Liver (tissue), 9 donors: ENCODE measurements around the gene ALKBH2. TPM values are rescaled to one million over a fixed set of nuclear protein-coding genes. Genes with fewer than 3 reads are reported as not detected.

ENCODE experiments used
- DNase-seq: peaks from one replicate; pipeline ENCODE4 v3.0.0-alpha.2; 2017; ENCODE audit warnings: low spot score
- H3K27ac ChIP-seq, 2 donors: one replicate each; pipeline ENCODE4 v1.7.0; 2013; ENCODE audit warnings: inconsistent platforms in 2 of 2, low read length in 2 of 2, control low read depth in 1 of 2, low read depth in 1 of 2, mild to moderate bottlenecking in 1 of 2
- H3K27me3 ChIP-seq, 4 donors: one replicate each; pipeline versions ENCODE4 v1.6.1 to v1.7.0; 2013; ENCODE audit warnings: low read length in 3 of 4, inconsistent platforms in 1 of 4, mild to moderate bottlenecking in 1 of 4, moderate library complexity in 1 of 4; ENCODE audit not compliant: control insufficient read depth in 4 of 4, insufficient read depth in 4 of 4
- H3K36me3 ChIP-seq, 4 donors: one replicate each; pipeline versions ENCODE4 v1.6.1 to v1.7.0; 2013; ENCODE audit warnings: low read length in 3 of 4, mild to moderate bottlenecking in 3 of 4, low read depth in 1 of 4, moderate library complexity in 1 of 4; ENCODE audit not compliant: control insufficient read depth in 4 of 4, insufficient read depth in 3 of 4
- H3K4me1 ChIP-seq, 4 donors: one replicate each; pipeline versions ENCODE4 v1.6.1 to v1.7.0; 2013; ENCODE audit warnings: low read length in 3 of 4, mild to moderate bottlenecking in 3 of 4, moderate library complexity in 1 of 4; ENCODE audit not compliant: control insufficient read depth in 4 of 4, insufficient read depth in 4 of 4
- H3K4me3 ChIP-seq, 3 donors: one replicate each; pipeline versions ENCODE4 v1.6.1 to v1.7.0; 2013; ENCODE audit warnings: low read length in 3 of 3, control low read depth in 1 of 3, low read depth in 1 of 3, mild to moderate bottlenecking in 1 of 3
- H3K9ac ChIP-seq, 2 donors: one replicate each; pipeline ENCODE4 v1.7.0; 2013; ENCODE audit warnings: low read length in 2 of 2, mild to moderate bottlenecking in 2 of 2, moderate library complexity in 2 of 2, control low read depth in 1 of 2, low read depth in 1 of 2
- H3K9me3 ChIP-seq, 4 donors: one replicate each; pipeline versions ENCODE4 v1.6.1 to v1.7.0; 2013; ENCODE audit warnings: low read length in 3 of 4; ENCODE audit not compliant: control insufficient read depth in 4 of 4
- EGR1 ChIP-seq, 2 donors: IDR thresholded peaks; 2 replicates each; pipeline ENCODE4 v1.6.1; 2016 to 2018; ENCODE audit warnings: antibody characterized with exemption in 2 of 2, low read depth in 2 of 2
- FOXA1 ChIP-seq: IDR thresholded peaks from 2 replicates; pipeline ENCODE4 v1.6.1; 2016; ENCODE audit warnings: antibody characterized with exemption
- FOXA2 ChIP-seq: IDR thresholded peaks from 2 replicates; pipeline ENCODE4 v1.6.1; 2016; ENCODE audit warnings: antibody characterized with exemption
- GABPA ChIP-seq, 2 donors: IDR thresholded peaks in 1 of 2; conservative IDR thresholded peaks in 1 of 2; 2 replicates each; pipeline ENCODE4 v1.6.1; 2016; ENCODE audit warnings: antibody characterized with exemption in 2 of 2, mild to moderate bottlenecking in 1 of 2, moderate library complexity in 1 of 2
- HNF4A ChIP-seq, 2 donors: conservative IDR thresholded peaks; 2 replicates each; pipeline ENCODE4 v1.6.1; 2016; ENCODE audit warnings: antibody characterized with exemption in 2 of 2, mild to moderate bottlenecking in 2 of 2
- HNF4G ChIP-seq: IDR thresholded peaks from 2 replicates; pipeline ENCODE4 v1.6.1; 2016; ENCODE audit warnings: antibody characterized with exemption
- JUND ChIP-seq, 2 donors: IDR thresholded peaks; 2 replicates each; pipeline ENCODE4 v1.6.1; 2016; ENCODE audit warnings: antibody characterized with exemption in 2 of 2
- NR2F2 ChIP-seq: IDR thresholded peaks from 2 replicates; pipeline ENCODE4 v1.6.1; 2016; ENCODE audit warnings: antibody characterized with exemption
- SP1 ChIP-seq: IDR thresholded peaks from 2 replicates; pipeline ENCODE4 v1.6.1; 2018; ENCODE audit warnings: antibody characterized with exemption, mild to moderate bottlenecking
- TAF1 ChIP-seq: conservative IDR thresholded peaks from 2 replicates; pipeline ENCODE4 v1.6.1; 2016; ENCODE audit warnings: antibody characterized with exemption, mild to moderate bottlenecking
- YY1 ChIP-seq: IDR thresholded peaks from 2 replicates; pipeline ENCODE4 v1.6.1; 2016; ENCODE audit warnings: antibody characterized with exemption, mild to moderate bottlenecking
- WGBS: extraction: QIAGEN DNeasy Blood & Tissue Kit; methylation state at CpG from one replicate; pipeline ENCODE4 v1.1.7; 2013; 5-methylcytosine and 5-hydroxymethylcytosine counted together
- polyA plus RNA-seq, 2 donors: library from polyadenylated mRNA; stranded (reverse) in 1 of 2; unstranded in 1 of 2; fragments of 200-250 nt in 1 of 2; fragments of >200 nt in 1 of 2; fragmentation: Nextera tagmentation in 1 of 2; extraction: Ambion mirVana in 1 of 2; gene quantifications; one replicate each; pipeline versions ENCODE4 v1.2.1 to v1.2.3, GENCODE V29; 2013 to 2015
- total RNA-seq, 2 donors: library from RNA; depleted of rRNA; stranded (reverse); fragments of >200 nt; gene quantifications; one replicate each; pipeline ENCODE4 v1.2.3, GENCODE V29; 2014
- TF ChIP-seq, protein P1 (sequence below): IDR thresholded peaks from 2 replicates; pipeline ENCODE4 v1.6.1; 2016; ENCODE audit warnings: antibody characterized with exemption
- TF ChIP-seq, protein P2 (sequence below): fragments of 150-350 bp; IDR thresholded peaks from 2 replicates; pipeline ENCODE4 v1.5.1; 2017; ENCODE audit warnings: improper control_type of control experiment, low read depth, low read length; ENCODE audit not compliant: missing input control
- TF ChIP-seq, protein P3 (sequence below): IDR thresholded peaks from 2 replicates; pipeline ENCODE4 v1.6.1; 2016; ENCODE audit warnings: antibody characterized with exemption
- TF ChIP-seq, protein P4 (sequence below): IDR thresholded peaks from 2 replicates; pipeline ENCODE4 v1.6.1; 2016; ENCODE audit warnings: antibody characterized with exemption
- TF ChIP-seq, protein P5 (sequence below): IDR thresholded peaks from 2 replicates; pipeline ENCODE4 v1.6.1; 2016; ENCODE audit warnings: antibody characterized with exemption, mild to moderate bottlenecking
- donor health status: healthy.
- donor health status: healthy.
- donor health status: healthy.
- donor health status: healthy.
- donor health status: healthy.

The ALKBH2 gene
- total and polyA plus RNA-seq, 4 donors: 6.8 to 24.7 (median 19.9) TPM

DNA sequence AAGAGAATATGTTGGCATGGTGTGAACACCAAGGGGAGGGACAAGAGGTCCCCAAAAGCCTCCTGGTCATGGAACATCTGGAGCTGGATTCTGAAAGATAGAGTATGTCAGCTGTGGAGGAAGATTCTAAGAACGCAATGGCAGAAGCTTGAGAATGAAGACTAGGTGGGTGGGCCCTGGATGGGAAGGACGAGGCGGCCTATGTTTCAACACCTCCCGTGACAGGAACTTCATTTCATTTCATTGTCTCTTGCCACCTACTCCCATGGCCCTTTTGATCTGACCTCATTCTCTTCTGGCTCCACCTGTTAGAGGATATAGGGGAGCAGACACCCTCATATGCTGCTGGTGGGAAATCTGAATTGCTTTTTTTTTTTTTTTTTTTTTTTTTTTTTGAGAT, 7.5 kb upstream of the ALKBH2 start:
- Histone ChIP-seq H3K27ac (no peak overlapping the region), H3K27me3 (no peaks in the 10 kb centered on the region), H3K36me3 (peaks cover 1 to 26% (median 13%) of the 10 kb centered on the region in 4 donors), H3K9ac (no peak overlapping the region), H3K4me1 (peaks cover 5 to 24% (median 18%) of the 10 kb centered on the region in 4 donors), H3K4me3 (no peak overlapping the region), H3K9me3 (no peaks in the 10 kb centered on the region)
- no peak for DNase-seq
- TF ChIP-seq TAF1: no peak
- TF ChIP-seq, protein P1, sequence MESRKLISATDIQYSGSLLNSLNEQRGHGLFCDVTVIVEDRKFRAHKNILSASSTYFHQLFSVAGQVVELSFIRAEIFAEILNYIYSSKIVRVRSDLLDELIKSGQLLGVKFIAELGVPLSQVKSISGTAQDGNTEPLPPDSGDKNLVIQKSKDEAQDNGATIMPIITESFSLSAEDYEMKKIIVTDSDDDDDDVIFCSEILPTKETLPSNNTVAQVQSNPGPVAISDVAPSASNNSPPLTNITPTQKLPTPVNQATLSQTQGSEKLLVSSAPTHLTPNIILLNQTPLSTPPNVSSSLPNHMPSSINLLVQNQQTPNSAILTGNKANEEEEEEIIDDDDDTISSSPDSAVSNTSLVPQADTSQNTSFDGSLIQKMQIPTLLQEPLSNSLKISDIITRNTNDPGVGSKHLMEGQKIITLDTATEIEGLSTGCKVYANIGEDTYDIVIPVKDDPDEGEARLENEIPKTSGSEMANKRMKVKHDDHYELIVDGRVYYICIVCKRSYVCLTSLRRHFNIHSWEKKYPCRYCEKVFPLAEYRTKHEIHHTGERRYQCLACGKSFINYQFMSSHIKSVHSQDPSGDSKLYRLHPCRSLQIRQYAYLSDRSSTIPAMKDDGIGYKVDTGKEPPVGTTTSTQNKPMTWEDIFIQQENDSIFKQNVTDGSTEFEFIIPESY: no peak
- no peak for TF ChIP-seq HNF4A (conservative IDR thresholded peaks at IDR 0.05)
- 93% methylated on average over 4 of the region's 4 CpGs for WGBS

DNA sequence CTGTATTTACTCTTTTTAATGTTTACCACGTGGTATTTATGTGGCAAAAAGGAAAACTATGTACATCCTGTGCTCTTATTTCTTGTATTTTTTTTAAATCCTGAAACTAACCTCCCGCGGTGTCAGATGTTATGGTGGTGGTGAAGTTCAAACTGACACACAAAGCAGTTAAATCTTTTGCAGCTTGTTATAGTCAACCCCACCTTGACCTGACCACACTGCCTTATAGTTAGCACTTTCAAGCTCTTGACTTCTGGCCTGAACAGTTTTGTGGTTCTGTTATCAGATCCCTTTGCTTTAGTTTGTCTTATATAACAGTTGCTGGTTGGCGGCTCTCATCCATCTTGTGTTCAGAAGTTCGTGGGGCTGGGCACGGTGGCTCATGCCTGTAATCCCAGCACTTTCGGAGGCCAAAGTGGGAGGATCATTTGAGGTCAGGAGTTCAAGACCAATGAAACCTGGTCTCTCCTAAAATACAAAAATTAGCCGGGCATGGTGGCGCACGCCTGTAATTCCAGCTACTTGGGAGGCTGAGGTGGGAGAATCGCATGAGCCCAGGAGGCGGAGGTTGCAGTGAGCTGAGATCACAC, 6.3 kb upstream of the ALKBH2 start:
- peaks cover 5 to 24% (median 18%) of the 10 kb centered on the region in 4 donors for H3K4me1 ChIP-seq
- H3K9ac ChIP-seq: peak overlapping the region in 1 of 2 donors; percentile 63
- no peak for DNase-seq
- no peaks in the 10 kb centered on the region for H3K27me3 ChIP-seq
- no peak overlapping the region for H3K27ac ChIP-seq
- TF ChIP-seq SP1 (no peak), YY1 (no peak), NR2F2 (no peak), FOXA1 (no peak), HNF4A (conservative IDR thresholded peaks at IDR 0.05) (no peak), HNF4G (no peak), EGR1 (IDR thresholded peaks at IDR 0.05; ENCODE audit: low read depth in 2 of 2) (no peak), JUND (IDR thresholded peaks at IDR 0.05) (no peak), TAF1 (no peak), GABPA (IDR thresholded peaks at IDR 0.05 in 1 of 2, conservative IDR thresholded peaks at IDR 0.05 in 1 of 2) (no peak), FOXA2 (no peak)
- TF ChIP-seq, protein P1: no peak
- TF ChIP-seq, protein P2, sequence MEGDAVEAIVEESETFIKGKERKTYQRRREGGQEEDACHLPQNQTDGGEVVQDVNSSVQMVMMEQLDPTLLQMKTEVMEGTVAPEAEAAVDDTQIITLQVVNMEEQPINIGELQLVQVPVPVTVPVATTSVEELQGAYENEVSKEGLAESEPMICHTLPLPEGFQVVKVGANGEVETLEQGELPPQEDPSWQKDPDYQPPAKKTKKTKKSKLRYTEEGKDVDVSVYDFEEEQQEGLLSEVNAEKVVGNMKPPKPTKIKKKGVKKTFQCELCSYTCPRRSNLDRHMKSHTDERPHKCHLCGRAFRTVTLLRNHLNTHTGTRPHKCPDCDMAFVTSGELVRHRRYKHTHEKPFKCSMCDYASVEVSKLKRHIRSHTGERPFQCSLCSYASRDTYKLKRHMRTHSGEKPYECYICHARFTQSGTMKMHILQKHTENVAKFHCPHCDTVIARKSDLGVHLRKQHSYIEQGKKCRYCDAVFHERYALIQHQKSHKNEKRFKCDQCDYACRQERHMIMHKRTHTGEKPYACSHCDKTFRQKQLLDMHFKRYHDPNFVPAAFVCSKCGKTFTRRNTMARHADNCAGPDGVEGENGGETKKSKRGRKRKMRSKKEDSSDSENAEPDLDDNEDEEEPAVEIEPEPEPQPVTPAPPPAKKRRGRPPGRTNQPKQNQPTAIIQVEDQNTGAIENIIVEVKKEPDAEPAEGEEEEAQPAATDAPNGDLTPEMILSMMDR: no peak
- TF ChIP-seq, protein P3, sequence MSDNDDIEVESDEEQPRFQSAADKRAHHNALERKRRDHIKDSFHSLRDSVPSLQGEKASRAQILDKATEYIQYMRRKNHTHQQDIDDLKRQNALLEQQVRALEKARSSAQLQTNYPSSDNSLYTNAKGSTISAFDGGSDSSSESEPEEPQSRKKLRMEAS: no peak
- TF ChIP-seq, protein P4, sequence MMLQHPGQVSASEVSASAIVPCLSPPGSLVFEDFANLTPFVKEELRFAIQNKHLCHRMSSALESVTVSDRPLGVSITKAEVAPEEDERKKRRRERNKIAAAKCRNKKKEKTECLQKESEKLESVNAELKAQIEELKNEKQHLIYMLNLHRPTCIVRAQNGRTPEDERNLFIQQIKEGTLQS: no peak
- TF ChIP-seq, protein P5, sequence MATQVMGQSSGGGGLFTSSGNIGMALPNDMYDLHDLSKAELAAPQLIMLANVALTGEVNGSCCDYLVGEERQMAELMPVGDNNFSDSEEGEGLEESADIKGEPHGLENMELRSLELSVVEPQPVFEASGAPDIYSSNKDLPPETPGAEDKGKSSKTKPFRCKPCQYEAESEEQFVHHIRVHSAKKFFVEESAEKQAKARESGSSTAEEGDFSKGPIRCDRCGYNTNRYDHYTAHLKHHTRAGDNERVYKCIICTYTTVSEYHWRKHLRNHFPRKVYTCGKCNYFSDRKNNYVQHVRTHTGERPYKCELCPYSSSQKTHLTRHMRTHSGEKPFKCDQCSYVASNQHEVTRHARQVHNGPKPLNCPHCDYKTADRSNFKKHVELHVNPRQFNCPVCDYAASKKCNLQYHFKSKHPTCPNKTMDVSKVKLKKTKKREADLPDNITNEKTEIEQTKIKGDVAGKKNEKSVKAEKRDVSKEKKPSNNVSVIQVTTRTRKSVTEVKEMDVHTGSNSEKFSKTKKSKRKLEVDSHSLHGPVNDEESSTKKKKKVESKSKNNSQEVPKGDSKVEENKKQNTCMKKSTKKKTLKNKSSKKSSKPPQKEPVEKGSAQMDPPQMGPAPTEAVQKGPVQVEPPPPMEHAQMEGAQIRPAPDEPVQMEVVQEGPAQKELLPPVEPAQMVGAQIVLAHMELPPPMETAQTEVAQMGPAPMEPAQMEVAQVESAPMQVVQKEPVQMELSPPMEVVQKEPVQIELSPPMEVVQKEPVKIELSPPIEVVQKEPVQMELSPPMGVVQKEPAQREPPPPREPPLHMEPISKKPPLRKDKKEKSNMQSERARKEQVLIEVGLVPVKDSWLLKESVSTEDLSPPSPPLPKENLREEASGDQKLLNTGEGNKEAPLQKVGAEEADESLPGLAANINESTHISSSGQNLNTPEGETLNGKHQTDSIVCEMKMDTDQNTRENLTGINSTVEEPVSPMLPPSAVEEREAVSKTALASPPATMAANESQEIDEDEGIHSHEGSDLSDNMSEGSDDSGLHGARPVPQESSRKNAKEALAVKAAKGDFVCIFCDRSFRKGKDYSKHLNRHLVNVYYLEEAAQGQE: no peak
- H3K36me3 ChIP-seq: peaks cover 0 to 17% (median 10%) of the 10 kb centered on the region in 4 donors
- WGBS: 71% methylated on average over 12 of the region's 12 CpGs
- H3K4me3 ChIP-seq: peak overlapping the region in 1 of 3 donors; percentile 89
- H3K9me3 ChIP-seq: no peaks in the 10 kb centered on the region
